Activated CD8-positive, alpha-beta T cell treated with anti-CD3 and anti-CD28 coated beads for 36 hours (primary cell): ENCODE results near the gene RAB23. TPM values are rescaled to one million over a fixed set of nuclear protein-coding genes. Genes with fewer than 3 reads are reported as not detected.

Experiments used
- ATAC-seq: fragments of 200-7000 bp; cut with Tn5 transposase; one replicate; pipeline ENCODE4 v1.10.0; 2021; ENCODE audit warnings: mild to moderate bottlenecking, moderate library complexity
- CTCF ChIA-PET: fragments of 350-600 bp; sonication (Branson Sonifier 250); formaldehyde crosslinking; loops from one replicate; lab custom pipeline; 2021; ENCODE audit warnings: antibody characterized with exemption; lab: Charles Lee
- POLR2A ChIA-PET: fragments of 350-600 bp; sonication (Branson Sonifier 250); formaldehyde crosslinking; loops from one replicate; lab custom pipeline; 2021; ENCODE audit warnings: antibody characterized with exemption; lab: Charles Lee
- DNase-seq: peaks from one replicate; pipeline ENCODE4 v3.0.0-alpha.2; 2020
- H3K27ac Mint-ChIP-seq: one replicate; pipeline ENCODE4 v1.8.0; 2021; ENCODE audit warnings: mild to moderate bottlenecking, mixed read lengths
- H3K27me3 Mint-ChIP-seq: one replicate; pipeline ENCODE4 v1.8.0; 2021; ENCODE audit warnings: mixed read lengths
- H3K36me3 Mint-ChIP-seq: one replicate; pipeline ENCODE4 v1.8.0; 2021; ENCODE audit warnings: low read depth, mixed read lengths
- H3K4me1 Mint-ChIP-seq: one replicate; pipeline ENCODE4 v1.8.0; 2021; ENCODE audit warnings: low read depth, mixed read lengths
- H3K4me3 Mint-ChIP-seq: one replicate; pipeline ENCODE4 v1.8.0; 2021; ENCODE audit warnings: mild to moderate bottlenecking, moderate library complexity, mixed read lengths
- H3K9me3 Mint-ChIP-seq: one replicate; pipeline ENCODE4 v1.8.0; 2021; ENCODE audit warnings: mixed read lengths
- CTCF ChIP-seq: fragments of 200-600 bp; IDR thresholded peaks from one replicate; pipeline ENCODE4 v1.8.0; 2022; ENCODE audit warnings: antibody characterized with exemption, mild to moderate bottlenecking
- intact Hi-C: fragments of 100-400 bp; cut with micrococcal nuclease; formaldehyde crosslinking; loops from one replicate; pipeline ENCODE4 v1.10.0; 2022
- total RNA-seq, 2 experiments: library from RNA; stranded (reverse); gene quantifications; one replicate each; pipeline ENCODE4 v1.2.3, GENCODE V29; 2021

Gene RAB23
- total RNA-seq, 2 experiments from 2014 or later, result 1.2 to 1.3 TPM

GRCh38 chr6:57252137-57252536, 30.0 kb upstream of the RAB23 start:
- no peak for DNase-seq
- Mint-ChIP-seq H3K27me3 (peaks cover 2% of the 10 kb centered on the region), H3K36me3 (no peaks in the 10 kb centered on the region), H3K27ac (no peak overlapping the region), H3K9me3 (no peaks in the 10 kb centered on the region), H3K4me3 (no peak overlapping the region), H3K4me1 (no peaks in the 10 kb centered on the region)
- intact Hi-C loops, result no loop called here
- POLR2A ChIA-PET, result no interaction called here
- CTCF ChIA-PET, result no interaction called here
- no peak for TF ChIP-seq CTCF
- no peak for ATAC-seq

DNA sequence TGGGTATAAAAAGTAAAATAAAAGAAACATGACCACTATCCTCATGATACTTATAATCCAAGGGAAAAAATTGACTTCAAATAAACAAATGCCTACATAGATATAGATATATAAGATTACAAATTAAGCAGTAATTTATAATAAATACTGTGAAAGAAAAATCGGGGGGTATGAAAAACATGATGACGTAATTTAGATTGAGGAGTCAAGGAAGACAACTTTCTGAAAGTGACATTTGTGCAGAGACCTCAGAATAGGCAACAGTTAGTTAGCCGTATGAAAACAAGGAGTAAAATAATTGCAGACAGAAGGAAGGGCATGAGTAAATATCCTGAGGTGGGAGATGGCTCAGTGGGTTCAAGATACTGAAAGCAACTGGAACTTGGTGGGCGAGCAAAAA, 28.2 kb upstream of the RAB23 start:
- DNase-seq (no peak), ATAC-seq (no peak)
- Mint-ChIP-seq H3K4me3 (no peak overlapping the region), H3K27ac (no peak overlapping the region), H3K4me1 (no peaks in the 10 kb centered on the region), H3K36me3 (no peaks in the 10 kb centered on the region), H3K27me3 (peaks cover 2% of the 10 kb centered on the region), H3K9me3 (no peaks in the 10 kb centered on the region)
- no peak for TF ChIP-seq CTCF
- intact Hi-C loops, result no loop called here
- CTCF ChIA-PET, result no interaction called here
- POLR2A ChIA-PET, result no interaction called here

DNA sequence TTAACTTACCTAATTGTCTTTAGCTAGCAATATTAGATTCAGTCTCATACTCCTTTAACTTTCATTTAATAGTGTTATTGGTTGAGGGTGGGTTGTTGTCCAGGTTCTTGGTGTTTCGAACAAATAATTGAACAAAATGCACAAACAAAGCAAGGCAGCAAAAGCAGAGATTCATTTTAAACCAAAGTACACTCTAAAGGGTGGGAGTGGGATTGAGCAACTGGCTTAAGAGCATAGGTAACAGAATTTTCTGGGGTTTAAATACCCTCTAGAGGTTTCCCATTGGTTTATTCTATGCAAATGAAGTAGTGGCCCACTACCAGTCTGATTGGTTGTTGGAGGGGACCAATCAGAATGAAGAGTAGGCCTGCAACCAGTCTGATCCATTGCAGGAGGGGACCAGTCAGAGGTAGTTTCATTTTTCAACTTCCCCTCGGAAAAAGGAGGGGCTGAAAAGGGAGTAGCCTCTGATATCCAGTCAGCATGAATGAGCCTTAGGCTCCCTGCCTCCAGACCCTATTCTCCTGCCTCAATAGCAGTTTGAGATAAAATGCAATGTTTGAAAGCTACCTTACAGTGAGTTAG, 26.3 kb upstream of the RAB23 start:
- no peak overlapping the region for H3K4me3 Mint-ChIP-seq
- H3K4me1 Mint-ChIP-seq, result no peaks in the 10 kb centered on the region
- no peak for TF ChIP-seq CTCF
- ChIA-PET CTCF (no interaction called here), POLR2A (no interaction called here)
- no peaks in the 10 kb centered on the region for H3K27me3 Mint-ChIP-seq
- no peaks in the 10 kb centered on the region for H3K9me3 Mint-ChIP-seq
- no peaks in the 10 kb centered on the region for H3K36me3 Mint-ChIP-seq
- no peak for DNase-seq
- no peak overlapping the region for H3K27ac Mint-ChIP-seq
- intact Hi-C loops, result no loop called here
- no peak for ATAC-seq

GRCh38 chr6:57247603-57248002, 25.5 kb upstream of the RAB23 start:
- H3K9me3 Mint-ChIP-seq, result no peaks in the 10 kb centered on the region
- no peak for TF ChIP-seq CTCF
- intact Hi-C loops, result no loop called here
- H3K36me3 Mint-ChIP-seq, result no peaks in the 10 kb centered on the region
- ATAC-seq (no peak), DNase-seq (no peak)
- H3K4me3 Mint-ChIP-seq, result no peak overlapping the region
- H3K27me3 Mint-ChIP-seq, result peaks cover 2% of the 10 kb centered on the region
- ChIA-PET POLR2A (no interaction called here), CTCF (no interaction called here)
- no peak overlapping the region for H3K27ac Mint-ChIP-seq
- H3K4me1 Mint-ChIP-seq, result no peaks in the 10 kb centered on the region

GRCh38 chr6:57246307-57246706, 24.2 kb upstream of the RAB23 start:
- no peak for DNase-seq
- no peaks in the 10 kb centered on the region for H3K4me1 Mint-ChIP-seq
- no peak overlapping the region for H3K4me3 Mint-ChIP-seq
- ChIA-PET POLR2A (interaction anchor here (0.6 kb wide), 2 partner anchors 487 to 736 kb away, joined by 3 read pairs; no protein-coding TSS in a partner anchor), CTCF (no interaction called here)
- H3K36me3 Mint-ChIP-seq, result no peaks in the 10 kb centered on the region
- no peak for TF ChIP-seq CTCF
- H3K27me3 Mint-ChIP-seq, result peaks cover 2% of the 10 kb centered on the region
- intact Hi-C loops, result no loop called here
- H3K27ac Mint-ChIP-seq, result no peak overlapping the region
- no peak for ATAC-seq
- no peaks in the 10 kb centered on the region for H3K9me3 Mint-ChIP-seq
